GM21529 (cell line): ENCODE data around the gene HLA-DMA.

Experiments
- ATAC-seq: cut with Tn5 transposase; IDR thresholded peaks from one replicate; pipeline ENCODE4 v1.9.1; 2021; ENCODE audit not compliant: unreplicated experiment

The HLA-DMA gene

GRCh38 chr6:32952817-32953739, at the start of gene HLA-DMA:
Gene HLA-DMA (minus strand): TSS chr6:32953097. CDS start chr6:32953036, 61 bp downstream.
- ATAC-seq, result peak; percentile 86

GRCh38 chr6:33001685-33002084, 48.8 kb upstream of the HLA-DMA start:
- ATAC-seq, result no peak

GRCh38 chr6:33000055-33000454, 47.2 kb upstream of the HLA-DMA start:
- no peak for ATAC-seq

- no peak for ATAC-seq
Measured at GRCh38 chr6:32995448-32995847, 42.6 kb upstream of the HLA-DMA start.

- no peak for ATAC-seq
Measured at GRCh38 chr6:32993363-32993973, 40.6 kb upstream of the HLA-DMA start.

GRCh38 chr6:32991972-32992371, 39.1 kb upstream of the HLA-DMA start:
- no peak for ATAC-seq

GRCh38 chr6:32989368-32989767, 36.5 kb upstream of the HLA-DMA start:
- no peak for ATAC-seq

- peak; percentile 49 for ATAC-seq
Measured at GRCh38 chr6:32984622-32985389, 31.9 kb upstream of the HLA-DMA start.

- peak; percentile 4 for ATAC-seq
Measured at GRCh38 chr6:32983964-32984621, 31.2 kb upstream of the HLA-DMA start.

- no peak for ATAC-seq
Measured at GRCh38 chr6:32983493-32983848, 30.6 kb upstream of the HLA-DMA start.

- ATAC-seq, result no peak
Measured at GRCh38 chr6:32982702-32983492, 30.0 kb upstream of the HLA-DMA start.

GRCh38 chr6:32982084-32982701, 29.3 kb upstream of the HLA-DMA start:
- no peak for ATAC-seq

- ATAC-seq, result no peak
Measured at GRCh38 chr6:32980488-32981038, 27.7 kb upstream of the HLA-DMA start.

GRCh38 chr6:32979720-32980487, 27.0 kb upstream of the HLA-DMA start:
- no peak for ATAC-seq

GRCh38 chr6:32977953-32978324, 25.0 kb upstream of the HLA-DMA start:
- ATAC-seq, result no peak

- no peak for ATAC-seq
Measured at GRCh38 chr6:32977272-32977952, 24.5 kb upstream of the HLA-DMA start.

- ATAC-seq, result no peak
Measured at GRCh38 chr6:32976334-32977069, 23.6 kb upstream of the HLA-DMA start.

GRCh38 chr6:32975886-32976285, 23.0 kb upstream of the HLA-DMA start:
- ATAC-seq, result no peak
